GM21367 (cell line): ENCODE measurements around the gene SH3RF3.

Experiments
- ATAC-seq: cut with Tn5 transposase; IDR thresholded peaks from one replicate; pipeline ENCODE4 v1.9.1; 2021; ENCODE audit not compliant: unreplicated experiment

The SH3RF3 gene

GRCh38 chr2:109457366-109457765 is 328.4 kb downstream of the SH3RF3 start:
- ATAC-seq, result no peak

GRCh38 chr2:109457794-109458193 is 328.8 kb downstream of the SH3RF3 start:
- ATAC-seq, result no peak

GRCh38 chr2:109458512-109458911 is 329.5 kb downstream of the SH3RF3 start:
- ATAC-seq, result no peak

GRCh38 chr2:109459485-109459884 is 330.5 kb downstream of the SH3RF3 start:
- no peak for ATAC-seq

GRCh38 chr2:109460553-109461324 is 331.7 kb downstream of the SH3RF3 start:
- ATAC-seq, result no peak

GRCh38 chr2:109463236-109463635 is 334.2 kb downstream of the SH3RF3 start:
- ATAC-seq, result no peak

GRCh38 chr2:109463891-109464290 is 334.9 kb downstream of the SH3RF3 start:
- no peak for ATAC-seq

GRCh38 chr2:109466674-109467575 is 337.9 kb downstream of the SH3RF3 start:
- no peak for ATAC-seq

- no peak for ATAC-seq
Observed at GRCh38 chr2:109467701-109468100, 338.7 kb downstream of the SH3RF3 start.

- ATAC-seq, result no peak
Observed at GRCh38 chr2:109468893-109469292, 339.9 kb downstream of the SH3RF3 start.

GRCh38 chr2:109471658-109472057 is 342.7 kb downstream of the SH3RF3 start:
- no peak for ATAC-seq

GRCh38 chr2:109472331-109472959 is 343.4 kb downstream of the SH3RF3 start:
- no peak for ATAC-seq

GRCh38 chr2:109472974-109473373 is 344.0 kb downstream of the SH3RF3 start:
- ATAC-seq, result no peak

- no peak for ATAC-seq
Observed at GRCh38 chr2:109473616-109474318, 344.8 kb downstream of the SH3RF3 start.

GRCh38 chr2:109474319-109474825 is 345.4 kb downstream of the SH3RF3 start:
- no peak for ATAC-seq

- ATAC-seq, result no peak
Observed at GRCh38 chr2:109475531-109476210, 346.7 kb downstream of the SH3RF3 start.

GRCh38 chr2:109476641-109477441 is 347.8 kb downstream of the SH3RF3 start:
- no peak for ATAC-seq

- ATAC-seq, result no peak
Observed at GRCh38 chr2:109478906-109479493, 350.0 kb downstream of the SH3RF3 start.

- ATAC-seq, result no peak
Observed at GRCh38 chr2:109479804-109480203, 350.8 kb downstream of the SH3RF3 start.
